Measurements from ENCODE around the gene NCKIPSD. TPM values are rescaled to one million over a fixed set of nuclear protein-coding genes. Genes with fewer than 3 reads are reported as not detected.

The NCKIPSD gene
- total RNA-seq, 3 donors from 2014 or later (not counting 1 experiment from before 2014, with no cell fraction given) = 12.2 to 14.1 (median 12.8) TPM

- Histone ChIP-seq H3K27me3 (ENCODE audit: control insufficient read depth, insufficient read depth, low read length) (no peaks in the 10 kb centered on the region), H3K27ac (ENCODE audit: low read length) (no peak overlapping the region), H3K9me3 (ENCODE audit: control insufficient read depth, insufficient read depth, low read length) (no peaks in the 10 kb centered on the region), H3K4me3 (ENCODE audit: low read length) (no peak overlapping the region), H3K36me3 (ENCODE audit: control insufficient read depth, insufficient read depth, low read length) (peaks cover 47% of the 10 kb centered on the region), H3K4me1 (ENCODE audit: control insufficient read depth, insufficient read depth, low read length) (peaks cover 5% of the 10 kb centered on the region)
- peaks cover 22 to 34% of the 10 kb centered on the region in 2 donors for H3K4me1 Mint-ChIP-seq
- no peak for DNase-seq
- no peak for ATAC-seq
- TF ChIP-seq, protein P1, sequence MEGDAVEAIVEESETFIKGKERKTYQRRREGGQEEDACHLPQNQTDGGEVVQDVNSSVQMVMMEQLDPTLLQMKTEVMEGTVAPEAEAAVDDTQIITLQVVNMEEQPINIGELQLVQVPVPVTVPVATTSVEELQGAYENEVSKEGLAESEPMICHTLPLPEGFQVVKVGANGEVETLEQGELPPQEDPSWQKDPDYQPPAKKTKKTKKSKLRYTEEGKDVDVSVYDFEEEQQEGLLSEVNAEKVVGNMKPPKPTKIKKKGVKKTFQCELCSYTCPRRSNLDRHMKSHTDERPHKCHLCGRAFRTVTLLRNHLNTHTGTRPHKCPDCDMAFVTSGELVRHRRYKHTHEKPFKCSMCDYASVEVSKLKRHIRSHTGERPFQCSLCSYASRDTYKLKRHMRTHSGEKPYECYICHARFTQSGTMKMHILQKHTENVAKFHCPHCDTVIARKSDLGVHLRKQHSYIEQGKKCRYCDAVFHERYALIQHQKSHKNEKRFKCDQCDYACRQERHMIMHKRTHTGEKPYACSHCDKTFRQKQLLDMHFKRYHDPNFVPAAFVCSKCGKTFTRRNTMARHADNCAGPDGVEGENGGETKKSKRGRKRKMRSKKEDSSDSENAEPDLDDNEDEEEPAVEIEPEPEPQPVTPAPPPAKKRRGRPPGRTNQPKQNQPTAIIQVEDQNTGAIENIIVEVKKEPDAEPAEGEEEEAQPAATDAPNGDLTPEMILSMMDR (IDR thresholded peaks at IDR 0.05) = no peak
- no peaks in the 10 kb centered on the region for H3K27me3 Mint-ChIP-seq (ENCODE audit: low read depth in 2 of 2)
- H3K9me3 Mint-ChIP-seq = no peaks in the 10 kb centered on the region
- WGBS (ENCODE audit: insufficient coverage) = 79% methylated on average over 3 of the region's 3 CpGs
- no peak overlapping the region for H3K27ac Mint-ChIP-seq
- intact Hi-C loops (cut with micrococcal nuclease) = no loop called here
- no peak overlapping the region for H3K4me3 Mint-ChIP-seq
- peaks cover 7% of the 10 kb centered on the region for H3K36me3 Mint-ChIP-seq
These were observed 12.2 kb upstream of the NCKIPSD start for GRCh38 chr3:48697952-48698351.

GRCh38 chr3:48696601-48697000 is 10.9 kb upstream of the NCKIPSD start:
- Histone ChIP-seq H3K36me3 (ENCODE audit: control insufficient read depth, insufficient read depth, low read length) (peaks cover 56% of the 10 kb centered on the region), H3K27me3 (ENCODE audit: control insufficient read depth, insufficient read depth, low read length) (no peaks in the 10 kb centered on the region), H3K4me3 (ENCODE audit: low read length) (no peak overlapping the region), H3K27ac (ENCODE audit: low read length) (no peak overlapping the region), H3K4me1 (ENCODE audit: control insufficient read depth, insufficient read depth, low read length) (peaks cover 5% of the 10 kb centered on the region), H3K9me3 (ENCODE audit: control insufficient read depth, insufficient read depth, low read length) (no peaks in the 10 kb centered on the region)
- intact Hi-C loops (cut with micrococcal nuclease) = no loop called here
- Mint-ChIP-seq H3K4me1 (peaks cover 13 to 28% of the 10 kb centered on the region in 2 donors), H3K4me3 (no peak overlapping the region), H3K9me3 (no peaks in the 10 kb centered on the region), H3K27me3 (ENCODE audit: low read depth in 2 of 2) (no peaks in the 10 kb centered on the region), H3K27ac (no peak overlapping the region), H3K36me3 (no peaks in the 10 kb centered on the region)
- TF ChIP-seq, protein P1 (IDR thresholded peaks at IDR 0.05) = no peak
- ATAC-seq (no peak), DNase-seq (no peak)

DNA sequence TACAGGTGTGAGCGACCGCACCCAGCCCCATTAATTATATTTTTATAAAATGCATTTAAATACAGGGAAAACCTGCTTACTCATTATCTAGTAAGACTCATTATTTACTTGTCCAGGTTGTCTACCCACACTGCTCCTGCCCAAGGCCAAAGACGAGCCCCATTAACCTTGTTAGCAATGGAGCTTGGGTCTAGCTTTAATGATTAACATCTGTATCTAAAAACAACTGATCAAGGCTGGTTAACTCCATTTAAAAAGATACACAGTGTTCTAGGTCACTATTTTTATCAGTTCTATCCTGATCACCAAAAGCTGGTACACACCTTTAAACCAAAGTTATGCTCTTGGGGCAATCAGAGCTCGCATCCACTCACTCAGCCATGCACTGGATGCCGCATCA is 10.4 kb upstream of the NCKIPSD start:
- TF ChIP-seq, protein P1 (IDR thresholded peaks at IDR 0.05) = no peak
- Mint-ChIP-seq H3K27me3 (ENCODE audit: low read depth in 2 of 2) (no peaks in the 10 kb centered on the region), H3K27ac (no peak overlapping the region), H3K4me1 (peaks cover 13 to 28% of the 10 kb centered on the region in 2 donors), H3K36me3 (peaks cover 3% of the 10 kb centered on the region), H3K4me3 (no peak overlapping the region), H3K9me3 (no peaks in the 10 kb centered on the region)
- Histone ChIP-seq H3K27me3 (ENCODE audit: control insufficient read depth, insufficient read depth, low read length) (no peaks in the 10 kb centered on the region), H3K4me1 (ENCODE audit: control insufficient read depth, insufficient read depth, low read length) (peaks cover 5% of the 10 kb centered on the region), H3K27ac (ENCODE audit: low read length) (no peak overlapping the region), H3K4me3 (ENCODE audit: low read length) (no peak overlapping the region), H3K36me3 (ENCODE audit: control insufficient read depth, insufficient read depth, low read length) (peaks cover 60% of the 10 kb centered on the region), H3K9me3 (ENCODE audit: control insufficient read depth, insufficient read depth, low read length) (no peaks in the 10 kb centered on the region)
- intact Hi-C loops (cut with micrococcal nuclease) = no loop called here
- DNase-seq (no peak), ATAC-seq (no peak)
- 99% methylated on average over 5 of the region's 5 CpGs for WGBS (ENCODE audit: insufficient coverage)

DNA sequence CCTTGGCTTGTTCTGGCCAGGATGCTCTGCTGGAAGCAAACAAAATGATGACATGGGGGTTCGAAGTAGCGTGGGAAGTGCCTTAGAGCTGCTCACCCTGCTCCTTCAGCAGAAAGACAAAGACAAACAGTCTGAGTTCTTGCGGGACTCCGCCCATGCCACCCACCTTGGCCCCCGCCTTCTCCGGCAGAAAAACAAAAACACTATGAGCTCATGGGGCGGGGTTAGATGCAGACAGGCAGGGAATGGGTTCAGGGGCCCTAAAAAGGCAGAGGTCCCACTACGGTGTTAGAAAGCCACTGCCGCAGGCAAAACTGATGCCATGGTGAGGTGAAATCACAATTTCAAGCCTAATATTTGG is 9.7 kb upstream of the NCKIPSD start:
- H3K4me1 Mint-ChIP-seq = peaks cover 12 to 27% of the 10 kb centered on the region in 2 donors
- H3K4me1 ChIP-seq (ENCODE audit: control insufficient read depth, insufficient read depth, low read length) = no peaks in the 10 kb centered on the region
- no peak overlapping the region for H3K4me3 Mint-ChIP-seq
- TF ChIP-seq, protein P1 (IDR thresholded peaks at IDR 0.05) = no peak
- no peak overlapping the region for H3K4me3 ChIP-seq (ENCODE audit: low read length)
- H3K27ac Mint-ChIP-seq = peak overlapping the region in 1 of 2 donors; percentile 35
- no peaks in the 10 kb centered on the region for H3K9me3 ChIP-seq (ENCODE audit: control insufficient read depth, insufficient read depth, low read length)
- H3K36me3 Mint-ChIP-seq = peaks cover 6% of the 10 kb centered on the region
- H3K9me3 Mint-ChIP-seq = no peaks in the 10 kb centered on the region
- ATAC-seq (no peak), DNase-seq (no peak)
- no peaks in the 10 kb centered on the region for H3K27me3 Mint-ChIP-seq (ENCODE audit: low read depth in 2 of 2)
- intact Hi-C loops (cut with micrococcal nuclease) = no loop called here
- 94% methylated on average over 9 of the region's 9 CpGs for WGBS (ENCODE audit: insufficient coverage)
- no peaks in the 10 kb centered on the region for H3K27me3 ChIP-seq (ENCODE audit: control insufficient read depth, insufficient read depth, low read length)
- H3K36me3 ChIP-seq (ENCODE audit: control insufficient read depth, insufficient read depth, low read length) = peaks cover 60% of the 10 kb centered on the region
- H3K27ac ChIP-seq (ENCODE audit: low read length) = no peak overlapping the region
